Small intestine (tissue), 7 donors: ENCODE data around the gene PPARA. TPM values are rescaled to one million over a fixed set of nuclear protein-coding genes. Genes with fewer than 3 reads are reported as not detected.
A peak's percentile ranks its signal among the peaks of the same experiment; 100 is the strongest.

Experiments used
- DNase-seq, 2 donors: peaks; one replicate each; pipeline versions ENCODE4 v3.0.0 to v3.0.0-alpha.2; 2013
- FAIRE-seq: peaks from 2 replicates; lab custom pipeline; 2012; peaks lifted over from hg19 to GRCh38; lab: Jason Lieb, UNC
- H3K27ac ChIP-seq, 3 donors: one replicate each; pipeline ENCODE4 v1.5.1; 2013; ENCODE audit warnings: low read length in 2 of 3, mild to moderate bottlenecking in 2 of 3, control low read depth in 1 of 3, inconsistent platforms in 1 of 3, low read depth in 1 of 3, moderate library complexity in 1 of 3
- H3K27me3 ChIP-seq, 3 donors: one replicate each; pipeline ENCODE4 v1.6.1; 2013; ENCODE audit warnings: low read length in 3 of 3, inconsistent platforms in 1 of 3; ENCODE audit not compliant: control insufficient read depth in 3 of 3, insufficient read depth in 3 of 3
- H3K36me3 ChIP-seq, 3 donors: one replicate each; pipeline ENCODE4 v1.6.1; 2013; ENCODE audit warnings: low read length in 3 of 3, inconsistent platforms in 1 of 3, low read depth in 1 of 3, mild to moderate bottlenecking in 1 of 3, moderate library complexity in 1 of 3; ENCODE audit not compliant: control insufficient read depth in 3 of 3, insufficient read depth in 2 of 3
- H3K4me1 ChIP-seq, 3 donors: one replicate each; pipeline ENCODE4 v1.6.1; 2013; ENCODE audit warnings: low read length in 2 of 3, inconsistent platforms in 1 of 3, low read depth in 1 of 3, mild to moderate bottlenecking in 1 of 3, moderate library complexity in 1 of 3; ENCODE audit not compliant: control insufficient read depth in 3 of 3, insufficient read depth in 2 of 3
- H3K4me3 ChIP-seq, 3 donors: one replicate each; pipeline ENCODE4 v1.5.1; 2013; ENCODE audit warnings: low read length in 3 of 3, control low read depth in 1 of 3, inconsistent platforms in 1 of 3, low read depth in 1 of 3, mild to moderate bottlenecking in 1 of 3, moderate library complexity in 1 of 3
- H3K9me3 ChIP-seq, 2 donors: one replicate each; pipeline ENCODE4 v1.6.1; 2013; ENCODE audit warnings: low read depth in 1 of 2, low read length in 1 of 2; ENCODE audit not compliant: control insufficient read depth in 2 of 2, insufficient read depth in 1 of 2
- WGBS, 3 donors: extraction: QIAGEN DNeasy Blood & Tissue Kit; methylation state at CpG; one replicate each; pipeline ENCODE4 v1.1.7; 2013; 5-methylcytosine and 5-hydroxymethylcytosine counted together
- polyA plus RNA-seq, 4 donors: library from polyadenylated mRNA; stranded (reverse) in 3 of 4; unstranded in 1 of 4; fragments of 200-250 nt in 3 of 4; fragments of 120-200 nt in 1 of 4; gene quantifications; one replicate each; pipeline versions ENCODE4 v1.2.1 to v1.2.3, GENCODE V29; 2013
- donor health status: healthy with polysubstance abuse.
- donor health status: control.
- donor health status: control.
- donor health status: Bipolar disorder and iron deficiency.
- donor health status: healthy.

Gene PPARA
- polyA plus RNA-seq, 4 donors = 19.9 to 53.6 (median 23.0) TPM

DNA sequence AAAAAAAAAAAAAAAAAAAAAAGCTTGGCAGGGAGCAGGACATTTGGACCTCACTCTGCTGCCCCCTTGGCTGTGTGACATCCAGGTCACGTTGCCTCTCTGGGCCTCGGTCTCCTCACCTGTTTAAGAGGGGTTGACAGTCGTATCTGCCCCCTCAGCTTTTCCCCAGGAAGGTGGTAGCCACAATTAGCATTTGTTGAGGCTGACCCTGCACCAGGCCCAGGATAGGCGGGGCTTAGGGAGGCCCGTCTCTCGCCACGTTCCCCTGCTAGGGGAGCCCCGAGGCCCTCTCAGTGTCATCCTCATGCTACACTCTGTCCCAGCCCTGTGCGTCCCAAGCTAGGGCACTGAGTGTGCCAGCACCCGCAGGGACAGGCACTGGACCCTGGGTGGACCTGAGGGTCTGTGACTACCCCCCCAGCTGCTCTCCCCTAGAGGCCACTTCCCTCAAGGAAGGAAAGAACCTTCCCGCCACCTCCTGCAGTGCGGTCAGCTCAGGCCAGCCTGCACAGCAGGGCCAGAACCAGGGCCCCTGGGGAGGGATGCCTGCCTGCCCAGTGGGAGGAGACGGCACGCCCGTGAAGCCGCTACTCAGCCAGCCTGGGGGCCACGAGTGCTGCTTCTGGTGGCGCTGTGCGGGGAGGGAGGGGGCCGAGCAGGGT lies 38.5 kb upstream of the PPARA start:
- Histone ChIP-seq H3K4me3 (no peak overlapping the region), H3K4me1 (peaks cover 4 to 31% (median 9%) of the 10 kb centered on the region in 3 donors), H3K27ac (peak overlapping the region in 1 of 3 donors; percentile 40), H3K9me3 (no peaks in the 10 kb centered on the region), H3K36me3 (peaks cover 4 to 74% (median 6%) of the 10 kb centered on the region in 3 donors), H3K27me3 (no peaks in the 10 kb centered on the region)
- DNase-seq (no peak), FAIRE-seq (no peak)
- 58 to 80% (median 79%) methylated on average over 20 of the region's 20 CpGs for WGBS, 3 donors

DNA sequence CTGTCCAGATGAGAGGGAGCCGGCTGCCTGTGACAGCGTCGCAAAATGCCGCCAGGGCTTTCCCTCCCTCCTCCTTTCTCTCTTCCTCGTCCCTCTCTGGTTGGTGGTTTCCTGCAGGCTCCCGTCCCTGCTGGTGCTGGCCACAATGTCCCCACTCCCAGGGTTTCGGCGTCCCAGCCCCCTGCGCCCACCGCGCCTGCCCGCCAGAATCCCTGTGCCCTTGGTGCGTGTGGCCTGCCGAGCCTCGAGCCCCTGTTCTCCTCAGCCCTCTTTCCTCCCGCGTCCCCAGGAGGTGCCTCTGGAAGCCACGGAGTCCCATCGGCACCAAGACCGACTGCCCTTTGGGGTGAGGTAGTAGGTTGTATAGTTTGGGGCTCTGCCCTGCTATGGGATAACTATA lies 37.9 kb upstream of the PPARA start:
- no peak for DNase-seq
- no peak for FAIRE-seq
- Histone ChIP-seq H3K4me1 (peaks cover 3 to 26% (median 9%) of the 10 kb centered on the region in 3 donors), H3K27ac (peak overlapping the region in 1 of 3 donors; percentile 3), H3K4me3 (no peak overlapping the region), H3K36me3 (peaks cover 4 to 70% (median 6%) of the 10 kb centered on the region in 3 donors), H3K27me3 (no peaks in the 10 kb centered on the region), H3K9me3 (no peaks in the 10 kb centered on the region)
- WGBS, 3 donors = 71 to 84% (median 75%) methylated on average over 15 to 20 of the region's 20 CpGs

DNA sequence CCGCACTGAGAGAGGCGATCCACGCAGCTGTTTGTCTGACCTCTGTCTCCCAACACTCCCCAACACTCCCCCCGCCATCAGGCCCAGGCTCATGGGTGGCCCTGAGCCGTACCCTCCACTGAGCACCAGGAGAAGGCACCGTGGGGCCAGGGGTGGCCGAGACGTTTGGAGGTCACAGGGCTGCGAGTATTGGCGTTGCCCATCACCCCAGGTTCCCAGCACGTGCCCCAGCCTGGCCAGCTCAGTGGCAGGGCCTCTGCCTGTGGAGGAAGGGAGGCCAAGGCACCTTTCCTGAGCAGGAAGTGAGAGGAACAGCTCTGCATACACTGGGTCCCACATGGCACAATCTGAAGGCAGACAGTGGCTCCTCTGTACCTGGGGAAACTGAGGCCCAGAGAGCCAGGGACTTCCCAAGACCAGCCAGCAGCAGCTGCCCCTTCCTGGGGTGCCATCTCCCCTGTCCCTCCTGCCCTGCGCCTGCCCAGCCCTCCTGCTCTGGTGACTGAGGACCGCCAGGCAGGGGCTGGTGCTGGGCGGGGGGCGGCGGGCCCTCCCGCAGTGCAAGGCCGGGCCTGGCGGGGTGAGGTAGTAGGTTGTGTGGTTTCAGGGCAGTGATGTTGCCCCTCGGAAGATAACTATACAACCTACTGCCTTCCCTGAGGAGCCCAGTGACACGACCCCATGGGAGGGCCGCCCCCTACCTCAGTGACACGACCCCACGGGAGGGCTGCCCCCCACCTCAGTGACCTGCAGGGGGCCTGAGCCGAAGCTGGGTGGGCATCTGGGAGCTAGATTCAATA lies 37.0 kb upstream of the PPARA start:
- Histone ChIP-seq H3K4me3 (no peak overlapping the region), H3K27ac (peak overlapping the region in 1 of 3 donors; percentile 3), H3K27me3 (no peaks in the 10 kb centered on the region), H3K4me1 (peaks cover 2 to 17% (median 7%) of the 10 kb centered on the region in 3 donors), H3K9me3 (no peaks in the 10 kb centered on the region), H3K36me3 (peaks cover 4 to 61% (median 6%) of the 10 kb centered on the region in 3 donors)
- no peak for FAIRE-seq
- DNase-seq = no peak
- 71 to 77% (median 71%) methylated on average over 25 of the region's 25 CpGs for WGBS, 3 donors

DNA sequence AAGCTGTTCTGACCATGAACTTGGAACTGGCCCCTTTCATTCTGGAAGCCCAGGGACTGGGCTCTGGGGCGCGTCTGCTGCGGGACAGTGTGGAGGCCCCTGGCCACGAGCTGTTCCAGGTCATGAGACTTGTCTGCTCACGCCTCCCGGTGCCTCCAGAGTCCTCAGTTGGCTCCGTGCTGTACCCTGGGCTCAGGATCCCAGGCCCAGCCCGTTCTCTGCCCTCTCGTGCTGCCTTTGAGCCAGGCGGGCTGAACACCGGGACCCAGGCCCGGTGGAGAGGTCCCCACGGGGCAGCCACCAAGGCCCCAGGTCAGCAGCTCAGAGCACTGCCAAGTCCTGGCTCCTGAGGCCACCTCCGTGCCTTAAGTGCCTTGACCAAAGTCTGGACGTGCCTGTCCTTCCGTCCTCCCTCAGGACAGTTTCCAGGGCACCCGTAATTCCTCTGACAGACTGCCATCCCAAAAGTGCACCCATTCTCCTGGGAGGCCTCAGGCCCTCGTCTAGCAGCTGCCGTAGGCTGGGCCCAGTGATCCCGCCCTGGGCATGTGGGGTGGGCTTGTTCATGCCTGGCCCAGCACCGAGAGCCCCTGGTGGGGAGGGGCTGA lies 36.3 kb upstream of the PPARA start:
- FAIRE-seq = no peak
- peak overlapping the region in 2 of 3 donors; percentile 17 to 55 for H3K27ac ChIP-seq
- H3K4me1 ChIP-seq = peaks cover 0 to 10% (median under 1%) of the 10 kb centered on the region in 3 donors

DNA sequence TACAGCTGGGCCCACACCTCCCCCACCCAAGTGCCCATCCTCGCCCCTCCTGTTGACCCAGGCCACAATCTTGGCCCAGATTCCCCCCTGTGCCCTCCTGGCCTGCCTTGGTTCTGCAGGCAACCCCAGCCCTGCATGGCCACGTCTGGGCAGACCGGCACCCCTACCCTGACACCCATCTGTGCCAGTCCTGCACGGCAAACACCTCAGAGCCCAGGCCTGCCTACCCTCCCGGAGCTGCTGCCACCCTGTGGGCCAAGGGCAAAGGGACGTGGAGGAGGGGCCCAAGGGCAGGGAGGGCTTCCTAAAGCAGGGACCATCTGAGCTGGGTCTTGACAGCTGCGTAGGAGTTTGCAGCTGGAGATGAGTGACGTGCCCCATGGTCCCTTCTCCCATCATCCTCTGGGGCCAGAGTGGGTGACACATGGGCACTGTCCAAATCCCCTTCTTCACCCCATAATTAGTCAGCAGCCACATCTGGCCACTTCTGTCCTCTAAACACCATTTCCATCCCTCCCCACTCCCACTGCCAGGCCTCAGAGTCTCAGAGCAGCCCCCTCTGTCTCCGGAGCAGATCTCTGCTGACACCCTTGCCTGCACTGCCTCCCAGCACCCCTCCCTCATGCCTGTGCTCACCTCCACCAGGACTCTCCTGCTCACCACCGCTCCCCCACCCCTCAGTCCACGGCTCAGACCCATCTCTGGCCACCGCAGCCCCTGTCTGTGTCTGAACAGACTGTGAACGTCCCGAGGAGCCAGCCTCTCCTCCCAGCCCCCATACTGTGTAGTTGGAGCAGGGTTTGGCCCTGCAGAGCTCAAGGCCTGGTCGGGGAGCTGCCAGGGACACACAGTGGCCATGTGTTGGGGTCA lies 35.6 kb upstream of the PPARA start:
- H3K27me3 ChIP-seq = no peaks in the 10 kb centered on the region
- peaks cover 4 to 46% (median 6%) of the 10 kb centered on the region in 3 donors for H3K36me3 ChIP-seq
- H3K27ac ChIP-seq = peak overlapping the region in 2 of 3 donors; percentile 61 to 72
- H3K9me3 ChIP-seq = no peaks in the 10 kb centered on the region
- H3K4me1 ChIP-seq = peaks cover 0 to 2% (median 0%) of the 10 kb centered on the region in 3 donors
- 30 to 51% (median 31%) methylated on average over 14 to 15 of the region's 15 CpGs for WGBS, 3 donors
- no peak for FAIRE-seq
- no peak overlapping the region for H3K4me3 ChIP-seq
- no peak for DNase-seq

More for the DNA sequence above, 36.3 kb upstream of the PPARA start:
- no peak for DNase-seq
- H3K9me3 ChIP-seq = no peaks in the 10 kb centered on the region
- H3K36me3 ChIP-seq = peaks cover 4 to 54% (median 6%) of the 10 kb centered on the region in 3 donors
- no peak overlapping the region for H3K4me3 ChIP-seq
- no peaks in the 10 kb centered on the region for H3K27me3 ChIP-seq
- WGBS, 3 donors = 65 to 69% (median 69%) methylated on average over 21 of the region's 21 CpGs

DNA sequence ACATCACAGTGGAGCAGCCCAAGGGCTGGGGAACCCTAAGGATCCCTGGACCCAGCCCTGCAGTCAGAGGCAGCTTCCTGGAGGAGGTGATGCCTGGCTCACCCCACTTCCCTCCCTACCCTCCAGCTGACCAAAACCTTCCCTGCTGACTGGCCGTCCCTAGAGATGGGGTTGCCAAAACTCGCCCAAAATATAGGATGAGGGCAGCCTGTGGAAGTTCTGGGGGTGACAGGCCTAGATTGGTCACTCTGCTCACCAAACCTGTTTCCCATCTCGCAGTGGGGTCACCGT lies 35.0 kb upstream of the PPARA start:
- H3K9me3 ChIP-seq = no peaks in the 10 kb centered on the region
- DNase-seq (no peak), FAIRE-seq (no peak)
- no peaks in the 10 kb centered on the region for H3K27me3 ChIP-seq
- H3K4me1 ChIP-seq = peaks cover 0 to 2% (median 0%) of the 10 kb centered on the region in 3 donors
- 32 to 63% (median 50%) methylated on average over 4 of the region's 4 CpGs for WGBS, 3 donors
- H3K27ac ChIP-seq = peak overlapping the region in 1 of 3 donors; percentile 72
- H3K36me3 ChIP-seq = peaks cover 4 to 40% (median 6%) of the 10 kb centered on the region in 3 donors
- no peak overlapping the region for H3K4me3 ChIP-seq

DNA sequence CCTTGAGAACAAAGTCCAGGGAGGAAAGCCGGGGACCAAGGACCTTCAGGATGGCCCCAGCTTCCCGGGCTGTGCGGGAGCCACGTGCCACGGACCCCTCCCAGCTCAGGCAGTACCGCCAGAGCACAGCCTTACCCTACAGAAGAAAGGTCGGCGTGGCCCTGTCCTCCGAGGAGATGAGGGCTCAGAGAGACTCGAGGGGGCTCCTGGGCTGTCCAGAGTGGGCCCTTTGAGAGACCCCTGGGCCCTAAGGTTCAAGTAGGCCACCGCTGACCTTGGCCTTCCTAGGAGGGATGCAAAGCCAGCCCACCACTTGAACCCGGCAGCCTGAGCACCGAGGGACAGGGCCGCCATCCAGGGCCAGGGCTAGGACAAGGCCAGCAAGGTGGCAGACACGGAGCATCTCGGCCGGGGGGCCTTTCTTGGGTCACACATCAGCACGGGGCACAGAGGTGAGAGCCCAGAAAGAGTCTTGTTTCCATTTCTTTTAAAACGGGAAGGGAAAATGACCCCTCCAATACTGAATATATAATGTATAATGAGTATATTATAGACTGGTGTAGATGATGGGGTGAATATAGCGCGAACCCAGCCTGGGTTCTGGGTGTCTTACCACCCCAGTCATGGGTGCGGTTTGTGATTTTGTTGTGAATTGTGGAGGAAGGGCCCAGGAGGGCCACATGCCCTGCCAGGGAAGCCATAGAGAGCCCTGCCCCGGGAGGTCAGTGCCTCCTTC lies 34.4 kb upstream of the PPARA start:
- Histone ChIP-seq H3K36me3 (peaks cover 4 to 34% (median 6%) of the 10 kb centered on the region in 3 donors), H3K4me3 (no peak overlapping the region), H3K27ac (peak overlapping the region in 2 of 3 donors; percentile 65 to 72), H3K9me3 (no peaks in the 10 kb centered on the region), H3K4me1 (peaks cover 0 to 2% (median 0%) of the 10 kb centered on the region in 3 donors), H3K27me3 (no peaks in the 10 kb centered on the region)
- FAIRE-seq (no peak), DNase-seq (peak in 1 of 2 donors; percentile 55)
- WGBS, 3 donors = 30 to 52% (median 34%) methylated on average over 23 of the region's 23 CpGs
